ENCODE data around the gene NIT1. TPM values are rescaled to one million over a fixed set of nuclear protein-coding genes. Genes with fewer than 3 reads are reported as not detected.

NIT1 gene
- total and polyA plus RNA-seq, 2 of the 8 experiments (the other 6 are each of a cell fraction or from before 2014, with no cell fraction given) = 33.0 to 40.4 TPM

DNA sequence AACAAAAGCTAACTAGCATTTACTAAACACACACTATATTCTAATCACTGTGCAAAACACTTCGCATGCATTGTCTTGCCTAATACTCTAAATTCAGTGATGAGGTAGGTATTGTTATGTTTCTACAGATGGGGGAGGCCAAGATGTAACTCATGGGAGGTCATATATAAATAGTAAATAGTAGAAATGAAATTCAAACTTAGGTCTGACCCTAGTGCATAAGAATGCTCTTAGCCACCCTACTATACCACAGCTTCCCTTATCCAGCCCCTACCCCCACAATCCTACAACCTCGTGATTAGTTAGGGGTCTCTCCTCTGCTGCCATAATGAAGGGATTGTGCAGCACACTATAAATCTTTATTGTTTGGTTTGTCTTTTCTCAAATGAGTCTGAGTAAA is 3.3 kb upstream of the NIT1 start (continued):
- TF ChIP-seq, protein P1, sequence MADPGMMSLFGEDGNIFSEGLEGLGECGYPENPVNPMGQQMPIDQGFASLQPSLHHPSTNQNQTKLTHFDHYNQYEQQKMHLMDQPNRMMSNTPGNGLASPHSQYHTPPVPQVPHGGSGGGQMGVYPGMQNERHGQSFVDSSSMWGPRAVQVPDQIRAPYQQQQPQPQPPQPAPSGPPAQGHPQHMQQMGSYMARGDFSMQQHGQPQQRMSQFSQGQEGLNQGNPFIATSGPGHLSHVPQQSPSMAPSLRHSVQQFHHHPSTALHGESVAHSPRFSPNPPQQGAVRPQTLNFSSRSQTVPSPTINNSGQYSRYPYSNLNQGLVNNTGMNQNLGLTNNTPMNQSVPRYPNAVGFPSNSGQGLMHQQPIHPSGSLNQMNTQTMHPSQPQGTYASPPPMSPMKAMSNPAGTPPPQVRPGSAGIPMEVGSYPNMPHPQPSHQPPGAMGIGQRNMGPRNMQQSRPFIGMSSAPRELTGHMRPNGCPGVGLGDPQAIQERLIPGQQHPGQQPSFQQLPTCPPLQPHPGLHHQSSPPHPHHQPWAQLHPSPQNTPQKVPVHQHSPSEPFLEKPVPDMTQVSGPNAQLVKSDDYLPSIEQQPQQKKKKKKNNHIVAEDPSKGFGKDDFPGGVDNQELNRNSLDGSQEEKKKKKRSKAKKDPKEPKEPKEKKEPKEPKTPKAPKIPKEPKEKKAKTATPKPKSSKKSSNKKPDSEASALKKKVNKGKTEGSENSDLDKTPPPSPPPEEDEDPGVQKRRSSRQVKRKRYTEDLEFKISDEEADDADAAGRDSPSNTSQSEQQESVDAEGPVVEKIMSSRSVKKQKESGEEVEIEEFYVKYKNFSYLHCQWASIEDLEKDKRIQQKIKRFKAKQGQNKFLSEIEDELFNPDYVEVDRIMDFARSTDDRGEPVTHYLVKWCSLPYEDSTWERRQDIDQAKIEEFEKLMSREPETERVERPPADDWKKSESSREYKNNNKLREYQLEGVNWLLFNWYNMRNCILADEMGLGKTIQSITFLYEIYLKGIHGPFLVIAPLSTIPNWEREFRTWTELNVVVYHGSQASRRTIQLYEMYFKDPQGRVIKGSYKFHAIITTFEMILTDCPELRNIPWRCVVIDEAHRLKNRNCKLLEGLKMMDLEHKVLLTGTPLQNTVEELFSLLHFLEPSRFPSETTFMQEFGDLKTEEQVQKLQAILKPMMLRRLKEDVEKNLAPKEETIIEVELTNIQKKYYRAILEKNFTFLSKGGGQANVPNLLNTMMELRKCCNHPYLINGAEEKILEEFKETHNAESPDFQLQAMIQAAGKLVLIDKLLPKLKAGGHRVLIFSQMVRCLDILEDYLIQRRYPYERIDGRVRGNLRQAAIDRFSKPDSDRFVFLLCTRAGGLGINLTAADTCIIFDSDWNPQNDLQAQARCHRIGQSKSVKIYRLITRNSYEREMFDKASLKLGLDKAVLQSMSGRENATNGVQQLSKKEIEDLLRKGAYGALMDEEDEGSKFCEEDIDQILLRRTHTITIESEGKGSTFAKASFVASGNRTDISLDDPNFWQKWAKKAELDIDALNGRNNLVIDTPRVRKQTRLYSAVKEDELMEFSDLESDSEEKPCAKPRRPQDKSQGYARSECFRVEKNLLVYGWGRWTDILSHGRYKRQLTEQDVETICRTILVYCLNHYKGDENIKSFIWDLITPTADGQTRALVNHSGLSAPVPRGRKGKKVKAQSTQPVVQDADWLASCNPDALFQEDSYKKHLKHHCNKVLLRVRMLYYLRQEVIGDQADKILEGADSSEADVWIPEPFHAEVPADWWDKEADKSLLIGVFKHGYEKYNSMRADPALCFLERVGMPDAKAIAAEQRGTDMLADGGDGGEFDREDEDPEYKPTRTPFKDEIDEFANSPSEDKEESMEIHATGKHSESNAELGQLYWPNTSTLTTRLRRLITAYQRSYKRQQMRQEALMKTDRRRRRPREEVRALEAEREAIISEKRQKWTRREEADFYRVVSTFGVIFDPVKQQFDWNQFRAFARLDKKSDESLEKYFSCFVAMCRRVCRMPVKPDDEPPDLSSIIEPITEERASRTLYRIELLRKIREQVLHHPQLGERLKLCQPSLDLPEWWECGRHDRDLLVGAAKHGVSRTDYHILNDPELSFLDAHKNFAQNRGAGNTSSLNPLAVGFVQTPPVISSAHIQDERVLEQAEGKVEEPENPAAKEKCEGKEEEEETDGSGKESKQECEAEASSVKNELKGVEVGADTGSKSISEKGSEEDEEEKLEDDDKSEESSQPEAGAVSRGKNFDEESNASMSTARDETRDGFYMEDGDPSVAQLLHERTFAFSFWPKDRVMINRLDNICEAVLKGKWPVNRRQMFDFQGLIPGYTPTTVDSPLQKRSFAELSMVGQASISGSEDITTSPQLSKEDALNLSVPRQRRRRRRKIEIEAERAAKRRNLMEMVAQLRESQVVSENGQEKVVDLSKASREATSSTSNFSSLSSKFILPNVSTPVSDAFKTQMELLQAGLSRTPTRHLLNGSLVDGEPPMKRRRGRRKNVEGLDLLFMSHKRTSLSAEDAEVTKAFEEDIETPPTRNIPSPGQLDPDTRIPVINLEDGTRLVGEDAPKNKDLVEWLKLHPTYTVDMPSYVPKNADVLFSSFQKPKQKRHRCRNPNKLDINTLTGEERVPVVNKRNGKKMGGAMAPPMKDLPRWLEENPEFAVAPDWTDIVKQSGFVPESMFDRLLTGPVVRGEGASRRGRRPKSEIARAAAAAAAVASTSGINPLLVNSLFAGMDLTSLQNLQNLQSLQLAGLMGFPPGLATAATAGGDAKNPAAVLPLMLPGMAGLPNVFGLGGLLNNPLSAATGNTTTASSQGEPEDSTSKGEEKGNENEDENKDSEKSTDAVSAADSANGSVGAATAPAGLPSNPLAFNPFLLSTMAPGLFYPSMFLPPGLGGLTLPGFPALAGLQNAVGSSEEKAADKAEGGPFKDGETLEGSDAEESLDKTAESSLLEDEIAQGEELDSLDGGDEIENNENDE (IDR thresholded peaks at IDR 0.05; ENCODE audit: insufficient replicate concordance, low read length) = no peak
- TF ChIP-seq BRCA1 (IDR thresholded peaks at IDR 0.05; ENCODE audit: low read depth, low read length) = no peak
- TF ChIP-seq PHF8 (conservative IDR thresholded peaks at IDR 0.05; ENCODE audit: low read depth, low read length) = no peak
- TF ChIP-seq BCL11A (IDR thresholded peaks at IDR 0.05; ENCODE audit: low read depth in 2 of 2, low read length in 2 of 2) = no peak

Data from H1 (cell line).